Activated naive CD4-positive, alpha-beta T cell treated with Interleukin-2 at 50 U/mL for 16 hours (primary cell): ENCODE results near the gene DLL1.

Experiments used
- DNase-seq: peaks from one replicate; pipeline ENCODE4 v3.0.0-alpha.2; 2020

DLL1 gene

DNA sequence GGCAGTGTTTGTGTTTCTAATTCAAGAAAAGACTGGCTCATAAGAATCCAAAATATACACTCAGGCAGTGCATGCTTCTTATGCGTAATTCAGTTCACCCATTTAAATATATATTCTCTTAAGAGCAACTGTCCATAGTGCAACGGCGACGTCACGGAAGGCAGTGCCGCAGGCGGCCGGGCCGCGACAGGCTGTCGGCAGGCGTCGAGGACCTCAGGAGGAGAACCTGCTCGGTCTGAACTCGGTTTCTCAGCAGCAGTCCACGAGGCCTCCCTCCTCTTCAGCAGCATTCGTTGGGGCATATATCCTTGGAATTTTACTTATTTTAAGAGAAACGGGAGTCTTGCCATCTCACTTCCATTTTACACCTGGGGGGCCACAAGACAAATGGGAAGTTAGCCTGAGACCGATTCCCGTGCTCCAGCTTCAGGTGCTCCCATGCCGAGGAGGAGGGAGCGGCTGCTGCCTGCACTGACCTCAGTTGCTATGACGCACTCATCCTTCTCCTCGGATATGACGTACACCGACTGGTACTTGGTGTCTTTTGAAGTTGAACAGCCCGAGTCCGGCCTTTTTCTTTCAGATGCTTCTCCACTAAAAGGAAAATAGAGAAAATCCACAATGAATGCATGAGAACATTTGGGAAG, 8.2 kb downstream of the DLL1 start:
- DNase-seq, result no peak

DNA sequence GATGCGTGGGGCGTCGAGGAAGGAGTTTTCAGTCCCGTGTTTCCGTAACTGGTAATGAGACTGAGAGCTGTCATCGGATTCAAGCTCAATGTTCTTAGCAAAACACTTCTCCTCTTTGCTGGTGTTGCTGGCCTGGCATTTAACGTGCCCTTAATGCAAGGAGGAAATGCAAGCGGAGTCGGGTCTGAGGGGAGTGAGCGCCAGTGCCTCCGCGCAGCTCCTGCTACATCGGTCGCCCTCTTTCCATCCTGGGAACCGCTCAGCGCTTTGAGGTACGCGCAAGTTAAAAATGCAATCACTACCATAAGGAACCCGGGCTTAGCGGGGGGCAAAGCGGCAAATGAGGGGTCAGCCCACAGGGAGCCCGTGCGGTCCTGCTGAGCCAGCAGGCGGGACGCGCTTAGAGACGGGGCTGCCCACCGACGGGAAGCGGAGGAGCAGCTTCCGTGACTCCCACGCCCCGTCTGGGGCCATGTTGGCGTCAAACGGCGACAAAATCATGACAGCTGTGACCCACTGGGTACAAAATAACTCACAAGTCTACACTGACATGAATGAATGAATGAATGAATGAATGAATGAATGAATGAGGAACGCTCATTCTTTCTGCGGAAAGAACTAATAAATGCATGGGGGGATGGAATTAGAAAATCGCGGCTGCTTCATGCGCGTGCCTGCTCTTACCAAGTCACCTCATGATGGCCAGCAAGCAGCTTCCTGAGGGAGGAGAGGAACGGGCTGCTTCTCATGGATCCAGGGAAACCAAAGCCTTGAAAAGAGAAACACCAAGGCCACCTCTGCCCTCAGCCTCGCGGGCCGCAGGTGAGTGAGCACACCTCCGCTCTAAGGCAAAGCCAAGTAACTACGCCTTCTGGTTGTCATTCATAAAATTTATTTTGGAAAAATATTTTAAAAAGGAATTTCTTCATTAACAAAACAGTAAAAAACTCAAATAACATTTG, 9.3 kb downstream of the DLL1 start:
- DNase-seq, result no peak

DNA sequence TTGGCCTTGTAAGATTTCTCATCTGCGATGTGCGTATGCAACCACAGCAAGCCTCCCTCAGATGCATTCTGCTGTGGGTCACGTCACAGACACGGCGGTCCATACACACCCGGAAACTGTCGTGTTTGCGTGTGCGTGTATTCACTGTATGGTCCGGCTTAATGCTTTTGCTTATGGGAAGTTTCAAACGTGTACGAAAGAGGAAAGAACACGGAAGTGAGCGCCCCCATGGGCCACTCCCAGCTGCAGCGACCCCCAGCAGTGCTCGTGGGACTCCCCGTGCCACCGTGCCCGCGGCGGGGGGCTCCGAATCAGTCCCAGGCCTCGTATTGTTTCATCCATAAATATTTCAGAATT, 10.2 kb downstream of the DLL1 start:
- DNase-seq, result no peak

DNA sequence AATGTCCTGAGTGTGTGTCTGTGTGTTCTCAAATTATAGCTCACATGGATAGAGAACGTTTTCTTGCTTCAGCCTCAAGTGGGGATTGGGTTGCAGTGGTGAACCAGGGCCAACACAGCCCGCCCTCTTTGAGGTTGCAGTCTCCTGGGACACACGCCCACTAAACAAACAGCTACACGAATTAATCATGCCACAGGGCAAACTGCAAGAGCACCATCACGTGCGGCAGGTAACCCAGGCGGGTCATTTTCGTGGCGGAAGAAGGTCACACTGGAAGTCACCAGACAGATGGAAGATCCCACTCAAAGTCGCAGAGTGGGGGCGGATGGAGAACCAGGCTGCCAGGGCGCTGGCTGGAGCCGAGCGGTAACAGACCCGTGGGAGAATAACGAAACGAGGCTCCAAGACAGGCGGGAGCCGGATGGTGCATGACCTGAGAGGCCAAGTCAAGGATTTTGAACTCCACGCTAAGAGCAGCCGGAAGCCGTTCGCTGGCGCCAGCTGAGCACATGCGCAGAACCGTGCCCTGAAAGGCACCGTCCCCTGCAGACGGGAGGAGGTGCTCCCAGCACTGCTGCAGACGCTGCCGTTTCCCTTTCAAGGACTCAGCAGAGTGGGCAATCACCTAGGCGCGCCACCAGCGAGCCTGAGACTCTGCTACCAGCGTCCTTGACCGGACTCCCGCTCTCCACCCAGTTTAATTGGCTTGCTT, 10.7 kb downstream of the DLL1 start:
- peak; percentile 34 for DNase-seq

DNA sequence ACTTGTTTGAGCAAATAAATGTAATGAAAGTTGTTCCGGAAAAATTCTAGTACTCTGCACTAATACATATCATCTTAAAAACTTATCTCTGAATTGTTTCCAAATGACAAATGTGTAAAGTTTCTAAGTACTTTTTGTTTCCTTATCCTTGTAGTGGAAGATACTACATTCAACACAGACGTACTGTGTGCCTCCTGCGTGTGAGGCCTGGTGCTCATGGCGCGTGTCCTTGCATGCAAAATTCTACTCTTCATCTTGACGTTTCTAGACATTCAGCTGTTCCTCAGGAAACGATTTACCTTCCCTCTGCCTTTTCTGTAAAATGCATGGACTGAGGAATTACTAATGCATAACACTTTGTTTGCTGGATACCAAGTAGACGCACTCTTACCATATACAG, 11.5 kb downstream of the DLL1 start:
- DNase-seq, result no peak

DNA sequence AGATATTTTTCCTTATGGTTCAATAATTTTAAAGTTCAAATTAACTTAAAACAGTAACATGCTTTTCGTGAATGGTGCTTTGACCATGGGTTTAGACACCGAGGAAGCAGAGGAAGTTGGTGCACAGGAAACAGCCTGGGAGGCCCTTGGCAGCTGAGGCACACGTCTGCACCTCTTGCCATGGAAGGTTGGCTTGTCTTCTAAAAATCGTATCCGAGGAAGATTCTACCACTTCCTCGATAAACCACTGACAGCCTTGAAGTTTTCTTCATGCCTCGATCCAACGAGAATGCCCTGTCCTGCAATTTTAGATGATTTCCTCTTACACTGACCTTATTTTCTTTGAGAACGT, 12.2 kb downstream of the DLL1 start:
- DNase-seq, result no peak

DNA sequence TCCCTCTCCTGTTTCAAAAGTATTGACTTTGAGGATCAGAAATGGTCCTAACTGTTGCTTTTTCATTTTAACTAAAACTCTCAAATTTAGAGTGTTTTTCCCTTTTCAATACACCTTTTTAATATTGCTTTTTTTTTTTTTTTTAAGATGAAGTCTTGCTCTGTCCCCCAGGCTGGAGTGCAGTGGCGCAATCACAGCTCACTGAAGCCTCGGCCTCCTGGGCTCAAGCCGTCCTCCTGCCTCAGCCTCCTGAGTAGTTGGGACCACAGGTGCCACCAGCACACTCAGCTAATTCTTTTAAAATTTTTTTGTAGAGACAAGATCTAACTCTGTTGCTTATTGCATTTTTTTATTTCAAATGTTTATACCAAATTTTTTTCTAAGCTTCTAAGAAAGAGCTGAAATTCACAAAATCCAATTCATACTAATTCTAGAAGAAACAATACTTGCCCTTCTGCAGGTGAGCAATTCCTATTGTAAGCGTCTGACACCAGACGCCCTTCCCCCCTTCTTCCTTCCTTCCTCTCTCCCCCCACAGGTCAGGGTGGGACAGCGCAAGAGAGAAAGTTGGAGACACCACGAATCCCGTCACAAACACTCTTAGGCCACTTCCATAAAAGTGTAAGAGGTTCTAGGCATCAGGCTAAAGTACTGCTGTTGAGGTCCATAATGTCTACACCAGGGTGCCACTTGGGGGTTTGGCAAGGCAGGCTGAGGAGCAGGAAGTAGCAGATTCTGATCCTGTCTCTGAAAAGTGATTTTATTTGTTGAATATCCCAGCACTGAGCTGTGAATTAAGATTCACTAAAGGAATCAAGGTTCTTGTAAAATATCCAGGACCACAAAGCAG, 12.8 kb downstream of the DLL1 start:
- no peak for DNase-seq

DNA sequence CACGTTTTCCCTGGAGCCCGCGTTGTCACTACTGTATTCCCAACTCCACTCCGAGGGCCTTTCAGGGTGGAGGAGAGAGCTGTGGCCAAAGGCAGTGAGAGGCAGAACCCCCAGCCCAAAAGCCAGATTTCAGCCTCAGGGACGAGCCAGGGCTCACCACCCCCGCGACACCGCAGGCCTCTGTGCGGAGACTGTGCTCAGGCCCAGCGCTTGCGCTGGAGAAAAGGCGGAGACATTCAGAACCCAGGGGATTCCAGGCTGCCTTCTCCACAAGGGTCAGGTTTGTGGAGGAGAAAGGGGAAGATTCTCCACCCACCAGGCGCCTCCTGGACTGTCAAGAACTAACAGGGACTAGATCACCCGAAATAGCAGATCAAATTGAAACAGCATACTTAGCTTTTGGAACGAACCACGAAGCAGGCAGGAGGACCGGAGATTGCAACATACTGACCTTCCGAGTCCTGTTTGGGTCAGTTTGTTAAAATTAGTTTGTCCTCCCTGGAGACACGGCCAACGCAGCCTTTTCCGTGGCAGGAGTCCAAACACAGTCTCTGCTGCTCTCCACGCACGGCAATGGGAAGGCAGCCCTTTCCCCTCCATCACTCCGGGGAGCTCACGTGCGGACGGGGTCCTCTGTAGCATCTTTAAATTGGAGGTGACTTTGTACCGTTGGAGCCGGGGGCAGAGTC, 14.4 kb downstream of the DLL1 start:
- no peak for DNase-seq

DNA sequence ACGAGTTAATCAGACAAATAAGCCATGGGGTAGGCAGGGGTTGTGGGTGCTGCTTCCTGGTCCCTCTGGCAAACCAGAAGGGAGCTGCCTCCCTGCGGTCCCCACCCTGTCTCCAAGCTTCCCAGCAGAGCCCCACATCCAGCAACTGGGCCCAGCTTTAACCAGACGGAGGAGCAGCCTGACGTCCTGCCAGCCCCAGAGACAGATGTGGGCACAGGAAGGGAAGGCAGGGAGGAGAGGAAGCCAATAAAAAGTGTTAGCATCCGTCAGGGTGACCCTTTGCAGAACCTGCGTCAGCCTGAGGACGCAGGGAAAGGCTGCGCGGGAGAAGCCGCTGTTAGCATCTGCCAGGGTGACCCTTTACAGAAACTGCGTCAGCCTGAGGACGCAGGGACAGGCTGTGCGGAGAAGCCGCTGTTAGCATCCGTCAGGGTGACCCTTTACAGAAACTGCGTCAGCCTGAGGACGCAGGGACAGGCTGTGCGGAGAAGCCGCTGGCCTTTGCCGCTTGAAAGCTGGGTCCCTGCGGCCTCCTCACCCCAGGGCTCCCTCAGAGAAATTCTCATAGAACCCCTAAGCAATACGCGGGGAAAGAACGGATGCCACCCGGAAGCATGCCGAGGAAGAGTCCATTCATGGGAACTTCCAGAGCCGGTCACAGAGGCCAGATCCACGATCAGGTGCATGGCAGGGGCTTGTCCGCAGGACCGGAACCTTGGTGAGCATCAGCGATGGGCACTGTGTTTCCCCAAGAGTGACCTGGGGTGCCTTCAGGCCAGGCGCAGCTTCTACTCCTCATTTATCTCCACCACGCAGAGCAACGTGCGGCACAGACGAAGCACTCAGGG, 15.9 kb downstream of the DLL1 start:
- no peak for DNase-seq

DNA sequence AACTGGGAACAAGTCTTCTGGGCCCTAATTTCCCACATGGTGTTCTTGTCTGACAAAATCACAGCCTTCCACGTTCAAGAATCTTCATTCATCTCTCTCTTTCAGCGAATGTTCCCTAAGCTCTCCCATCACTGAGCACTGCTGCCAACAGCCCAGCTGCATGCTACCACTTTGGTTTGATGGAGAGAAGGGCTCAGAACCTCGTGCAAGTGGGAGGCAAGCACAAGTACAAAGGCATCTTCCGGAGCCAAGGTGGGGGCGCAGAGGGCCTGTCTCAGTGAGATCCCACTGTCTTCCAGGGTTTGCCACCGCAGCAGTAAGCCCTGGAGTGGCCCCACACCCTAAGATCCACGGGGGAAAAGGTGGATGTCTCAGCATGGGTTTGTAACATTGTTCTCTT, 17.2 kb downstream of the DLL1 start:
- DNase-seq, result no peak

DNA sequence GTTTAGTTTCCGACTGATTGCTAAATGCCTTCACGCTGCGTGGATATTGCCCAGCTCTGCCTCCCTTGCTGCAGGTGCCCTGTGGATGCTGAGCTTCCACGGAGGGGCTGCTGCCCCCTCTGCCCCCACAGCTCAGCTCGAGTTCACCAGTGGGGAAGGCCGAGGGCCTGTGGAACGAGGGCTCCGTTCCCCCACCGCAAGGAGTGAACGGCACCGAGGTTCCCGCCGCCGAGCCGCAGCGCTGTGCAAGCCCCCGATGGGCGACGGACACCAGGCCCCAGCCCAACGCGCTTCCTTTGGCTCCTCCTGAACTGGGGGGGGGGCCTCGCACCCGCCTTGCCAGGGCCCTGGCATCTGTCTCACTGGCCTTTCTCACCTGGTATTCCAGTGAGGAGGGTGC, 17.7 kb downstream of the DLL1 start:
- no peak for DNase-seq

DNA sequence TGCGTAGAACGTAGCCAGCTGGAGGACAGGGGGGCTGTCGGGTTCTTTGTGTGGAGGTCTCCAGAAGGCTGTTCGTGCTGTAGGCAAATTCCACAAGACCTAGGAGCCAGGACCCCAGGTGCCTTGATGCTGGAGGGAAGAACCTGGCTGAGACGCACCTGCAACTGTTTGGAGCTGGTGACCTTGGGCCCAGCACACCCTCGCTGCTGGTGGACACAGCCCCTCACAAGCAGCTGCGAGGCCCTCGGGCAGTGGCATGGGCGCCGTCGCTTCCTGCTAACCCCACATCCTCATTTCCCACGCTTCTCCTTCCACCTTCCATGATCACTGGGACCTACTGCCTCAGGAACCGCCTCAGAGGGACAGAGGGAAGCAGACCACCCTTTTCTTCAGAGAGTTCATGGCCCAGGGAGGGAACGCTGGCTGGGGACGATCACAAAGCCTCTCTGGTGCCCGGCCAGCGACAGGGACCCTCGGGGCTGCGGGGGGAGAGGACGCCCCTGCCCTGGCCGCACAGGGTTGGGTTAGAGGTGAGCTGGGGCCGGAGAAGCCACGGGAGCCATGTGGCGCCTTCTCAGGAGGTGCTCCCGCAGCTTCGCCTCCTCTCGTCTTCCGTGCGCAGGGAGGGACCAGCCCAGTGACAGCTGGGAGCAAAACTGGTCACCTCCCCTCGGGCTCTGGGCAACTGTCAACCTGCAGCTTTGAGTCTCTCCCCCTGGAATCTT, 18.4 kb downstream of the DLL1 start:
- no peak for DNase-seq

DNA sequence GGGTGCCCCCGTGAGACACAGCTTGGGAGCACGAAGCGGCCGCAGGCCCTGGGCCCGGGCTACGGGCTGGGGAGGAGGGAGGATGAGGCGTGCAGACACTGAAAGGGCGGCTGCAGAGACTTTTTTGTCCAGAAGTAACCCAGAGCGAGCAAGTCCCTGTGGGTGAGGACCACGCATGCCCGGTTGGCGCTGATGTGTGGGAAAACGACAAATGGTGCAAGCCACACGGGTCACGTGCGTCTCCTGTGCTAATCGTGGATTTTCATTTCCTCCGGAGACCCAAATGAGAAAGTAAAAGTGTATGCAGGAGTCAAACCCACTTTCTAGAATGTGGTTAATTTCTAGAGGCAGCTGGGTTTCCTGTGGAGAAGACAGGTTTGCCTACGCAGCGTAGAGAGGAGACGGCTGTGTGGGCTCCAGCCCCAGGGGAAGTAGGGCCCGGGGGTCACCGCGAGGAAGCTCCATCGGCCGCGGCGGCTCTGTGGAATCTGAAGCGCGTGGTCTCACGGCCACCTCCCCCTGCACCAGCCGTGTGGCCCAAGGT, 19.0 kb downstream of the DLL1 start:
- peak; percentile 71 for DNase-seq

DNA sequence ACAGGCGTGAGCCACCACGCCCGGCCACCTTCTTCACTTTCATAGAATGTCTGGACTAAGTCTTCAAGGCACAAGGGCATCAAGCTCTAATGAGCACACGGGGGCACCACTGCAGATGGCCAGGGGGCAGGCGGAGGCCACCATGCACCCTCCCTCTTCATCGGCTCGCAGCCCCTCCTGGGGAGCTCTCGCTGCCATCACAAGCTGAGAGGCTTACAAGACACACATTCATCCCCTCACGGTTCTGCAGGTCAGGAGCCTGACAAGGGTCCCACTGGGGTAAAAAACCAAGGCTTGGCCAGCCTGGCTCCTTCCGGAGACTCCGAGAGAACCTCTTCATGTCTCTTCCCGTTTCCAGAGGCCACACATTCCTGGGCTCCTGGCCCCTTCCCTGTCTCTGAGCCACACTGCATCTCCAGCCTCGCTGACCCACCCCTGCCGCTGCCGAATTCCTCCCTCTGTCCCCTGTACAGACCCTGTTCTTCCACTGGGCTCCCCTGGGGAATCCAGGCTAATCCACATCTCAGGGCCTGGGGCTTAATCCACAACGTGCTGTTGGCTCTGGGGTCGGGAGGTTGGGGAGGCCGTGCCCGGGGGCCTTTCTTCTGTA, 19.8 kb downstream of the DLL1 start:
- DNase-seq, result no peak

DNA sequence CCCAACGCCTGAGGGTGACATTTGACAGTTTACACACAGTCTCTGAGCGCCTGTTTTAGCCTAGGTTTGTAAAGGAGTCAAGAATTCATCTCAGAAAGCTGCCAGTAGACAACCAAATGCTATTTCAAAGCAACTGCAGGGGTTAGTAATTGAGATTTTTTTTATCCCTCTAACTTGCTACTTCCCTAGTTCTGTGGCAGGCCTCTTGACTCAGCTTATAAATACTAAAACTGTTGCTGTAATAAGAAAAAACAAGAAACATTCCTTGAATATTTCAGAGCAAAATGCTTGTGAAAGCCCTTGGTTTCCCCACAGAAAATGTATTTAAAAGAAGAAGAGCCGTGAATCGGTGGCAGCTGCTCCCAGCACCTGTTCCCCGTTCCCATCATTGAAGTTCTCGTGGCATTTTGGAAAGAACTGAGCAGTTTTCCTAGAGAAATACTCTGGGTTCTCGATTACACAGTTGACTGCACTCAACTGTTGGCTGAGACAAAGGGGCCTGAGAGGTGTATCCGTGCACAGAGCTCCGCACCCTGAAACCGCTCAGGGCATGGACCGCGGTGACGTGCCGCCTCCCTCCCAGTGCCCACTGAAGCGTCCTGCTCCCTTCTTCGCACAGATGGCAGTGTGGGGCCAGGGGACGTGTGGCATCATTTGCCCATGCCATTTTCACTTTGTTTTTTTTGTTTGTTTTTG, 20.9 kb downstream of the DLL1 start:
- no peak for DNase-seq

DNA sequence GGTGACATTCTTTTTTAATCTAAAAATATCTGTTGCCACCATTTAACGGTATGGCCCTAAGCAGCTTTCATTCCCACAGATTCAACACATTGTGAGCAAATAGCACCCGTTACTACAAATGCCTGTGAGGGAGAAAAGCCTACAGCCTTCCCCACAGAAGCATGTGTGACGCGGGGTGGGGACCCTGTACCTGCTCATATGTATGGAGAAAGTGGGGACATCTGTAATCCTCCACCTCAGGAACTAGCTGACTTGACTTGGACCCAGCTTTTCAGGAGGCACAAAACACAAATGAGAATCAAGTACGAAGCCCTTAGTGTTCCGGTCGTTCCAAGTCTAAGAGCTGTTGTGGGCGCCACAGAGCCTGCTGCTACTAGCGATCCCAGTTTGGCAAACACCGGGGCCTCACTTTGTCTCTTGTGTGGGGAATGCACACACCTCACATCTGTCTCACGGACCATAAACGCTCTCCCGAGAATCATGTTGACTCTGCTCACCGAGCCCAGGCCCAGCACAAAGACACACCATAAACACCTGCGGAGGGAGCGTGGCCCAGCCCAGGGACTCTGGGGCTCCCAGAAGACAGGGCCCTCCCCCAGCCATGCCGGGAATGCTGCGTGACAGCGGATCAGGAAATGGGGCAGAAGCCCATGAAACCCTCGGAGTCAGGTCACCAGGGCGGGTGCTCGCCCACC, 21.6 kb downstream of the DLL1 start:
- no peak for DNase-seq

DNA sequence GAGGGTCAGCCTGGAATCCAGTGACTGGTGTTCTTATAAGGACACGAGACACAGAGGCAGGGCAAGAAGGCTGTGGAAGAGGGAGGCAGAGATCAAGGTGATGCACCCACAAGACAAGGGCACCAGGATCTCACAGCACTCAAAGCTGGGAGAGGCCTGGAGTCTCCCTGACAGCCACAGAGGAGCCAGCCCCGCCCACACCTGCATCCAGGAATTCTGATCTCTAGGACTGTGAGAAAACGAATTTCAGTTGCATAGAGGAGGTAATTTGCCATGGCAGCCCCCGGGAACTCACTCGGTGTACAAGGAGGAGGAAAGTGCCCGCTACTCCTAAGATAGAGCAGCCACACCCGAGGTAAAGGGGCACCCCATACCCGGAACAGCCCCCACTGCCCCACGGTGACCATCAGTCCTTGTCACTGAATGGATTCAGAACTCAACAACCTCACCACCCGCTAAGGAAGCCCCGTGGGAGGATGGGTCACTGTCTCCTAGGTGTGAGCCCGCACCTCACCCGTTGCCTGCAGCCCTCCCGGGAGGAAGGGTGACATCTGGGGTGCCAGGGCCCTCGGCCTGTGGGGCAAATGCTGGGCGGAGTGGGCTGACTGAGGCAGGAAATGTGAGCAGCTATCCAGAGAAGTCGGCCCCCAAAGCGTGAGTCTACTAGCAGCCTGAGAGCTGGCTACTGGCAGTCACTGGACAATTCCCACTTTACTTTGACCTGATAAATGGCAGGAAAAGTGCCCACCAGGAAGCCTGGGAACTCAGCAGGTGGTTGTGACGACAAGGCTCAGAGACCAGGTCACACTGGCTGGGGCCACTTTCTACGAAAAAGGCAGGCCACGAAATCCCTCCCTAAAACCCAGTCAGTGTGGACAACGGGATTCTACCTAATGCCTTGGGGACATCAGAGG, 22.4 kb downstream of the DLL1 start:
- DNase-seq, result no peak

DNA sequence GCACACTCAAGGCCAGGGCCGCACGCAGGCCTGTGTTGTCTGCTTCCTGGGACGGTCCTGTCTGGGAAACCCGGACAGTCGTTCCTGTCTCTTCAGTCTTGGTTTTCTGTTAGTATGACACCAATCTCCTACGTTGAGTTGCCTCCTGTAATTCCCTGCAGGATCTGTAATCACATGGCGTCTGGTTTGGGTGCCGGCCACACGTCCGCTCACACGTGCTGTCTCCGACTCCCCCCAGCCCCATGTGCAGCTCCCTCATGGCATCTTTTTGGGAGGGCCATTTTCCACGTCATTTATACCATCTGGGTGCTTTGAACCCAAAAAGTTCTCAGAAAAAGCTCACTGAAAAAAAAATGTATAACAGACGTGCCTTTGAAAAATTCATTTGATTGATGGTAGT, 23.2 kb downstream of the DLL1 start:
- DNase-seq, result no peak
